ENCODE data around the gene SSR4.

Gene SSR4

DNA sequence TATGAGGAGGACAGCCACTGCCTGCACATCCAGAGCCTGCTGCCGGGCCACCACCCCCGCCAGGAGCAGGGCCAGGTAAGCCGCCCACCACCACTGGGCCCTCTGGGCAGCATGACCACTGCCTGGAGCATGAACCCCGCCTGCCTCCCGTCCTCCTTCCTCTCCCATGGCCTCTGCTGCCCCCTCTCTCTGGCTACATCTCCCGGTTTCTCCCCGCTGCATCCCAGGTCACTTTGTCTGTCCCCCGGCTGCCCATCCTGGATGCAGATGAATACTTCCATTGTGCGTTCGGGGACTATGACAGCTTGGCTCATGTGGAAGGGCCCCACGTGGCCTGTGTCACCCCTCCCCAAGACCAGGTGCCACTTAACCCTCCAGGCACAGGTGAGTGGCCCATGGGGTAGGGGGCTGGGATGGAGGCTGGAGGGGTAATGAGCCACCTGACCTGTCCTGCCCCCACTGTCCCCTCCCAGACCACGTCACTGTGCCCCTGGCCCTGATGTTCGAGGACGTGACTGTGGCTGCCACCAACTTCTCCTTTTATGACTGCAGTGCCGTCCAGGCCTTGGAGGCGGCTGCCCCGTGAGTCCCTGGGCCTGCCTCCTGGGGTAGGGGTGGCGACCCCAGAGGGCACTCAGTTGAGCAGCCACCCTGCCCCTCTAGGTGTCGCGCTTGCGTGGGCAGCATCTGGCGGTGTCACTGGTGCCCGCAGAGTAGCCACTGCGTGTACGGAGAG lies 24.4 kb upstream of the SSR4 start:
- no peak for FAIRE-seq

- FAIRE-seq, result no peak
Observed at GRCh38 chrX:153770601-153771414, 23.7 kb upstream of the SSR4 start.

- no peak for FAIRE-seq
Observed at GRCh38 chrX:153771415-153772315, 22.8 kb upstream of the SSR4 start.

DNA sequence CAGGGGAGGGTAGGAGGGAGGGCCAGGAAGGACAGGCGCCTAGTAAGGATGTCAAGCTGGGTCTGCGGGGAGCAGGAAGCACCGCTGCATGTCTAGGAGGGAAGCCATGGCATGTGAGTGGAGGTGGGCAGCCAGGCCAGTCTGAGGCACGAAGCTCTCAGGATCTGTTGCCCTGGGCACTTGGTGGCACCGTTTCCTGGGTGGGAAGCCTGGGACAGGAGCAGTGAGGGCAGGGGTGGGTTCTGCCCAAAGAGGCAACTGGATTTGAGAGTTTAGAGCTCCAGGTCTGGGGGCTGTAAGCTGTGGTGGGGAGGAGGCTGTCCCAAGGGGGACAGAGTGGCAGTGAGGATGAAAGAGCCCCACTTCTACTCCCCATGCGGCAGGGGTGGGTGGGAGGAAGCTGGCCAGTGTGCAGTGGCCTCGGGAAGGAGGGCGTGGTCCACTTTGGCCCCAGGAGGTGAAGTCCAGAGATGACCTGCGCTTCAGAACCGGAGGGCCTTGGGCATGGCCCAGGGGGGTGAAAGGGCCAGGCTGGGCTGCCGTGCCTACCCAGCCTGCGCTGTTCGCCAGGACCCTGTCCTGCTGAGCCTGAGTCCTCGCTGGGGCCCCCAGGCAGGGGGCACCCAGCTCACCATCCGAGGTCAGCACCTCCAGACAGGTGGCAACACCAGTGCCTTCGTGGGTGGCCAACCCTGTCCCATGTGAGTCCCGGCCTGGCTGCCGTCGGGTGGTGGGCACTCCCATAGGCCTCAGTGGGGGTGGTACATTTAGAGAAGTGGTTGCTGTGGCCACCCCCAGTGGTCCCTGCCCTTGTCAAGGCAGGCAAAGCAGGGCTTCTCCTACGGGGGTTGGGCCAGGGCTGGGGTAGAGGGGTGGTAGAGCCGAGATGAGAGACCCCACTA lies 21.9 kb upstream of the SSR4 start:
- FAIRE-seq, result no peak

GRCh38 chrX:153773218-153773611 lies 21.3 kb upstream of the SSR4 start:
- FAIRE-seq, result no peak

DNA sequence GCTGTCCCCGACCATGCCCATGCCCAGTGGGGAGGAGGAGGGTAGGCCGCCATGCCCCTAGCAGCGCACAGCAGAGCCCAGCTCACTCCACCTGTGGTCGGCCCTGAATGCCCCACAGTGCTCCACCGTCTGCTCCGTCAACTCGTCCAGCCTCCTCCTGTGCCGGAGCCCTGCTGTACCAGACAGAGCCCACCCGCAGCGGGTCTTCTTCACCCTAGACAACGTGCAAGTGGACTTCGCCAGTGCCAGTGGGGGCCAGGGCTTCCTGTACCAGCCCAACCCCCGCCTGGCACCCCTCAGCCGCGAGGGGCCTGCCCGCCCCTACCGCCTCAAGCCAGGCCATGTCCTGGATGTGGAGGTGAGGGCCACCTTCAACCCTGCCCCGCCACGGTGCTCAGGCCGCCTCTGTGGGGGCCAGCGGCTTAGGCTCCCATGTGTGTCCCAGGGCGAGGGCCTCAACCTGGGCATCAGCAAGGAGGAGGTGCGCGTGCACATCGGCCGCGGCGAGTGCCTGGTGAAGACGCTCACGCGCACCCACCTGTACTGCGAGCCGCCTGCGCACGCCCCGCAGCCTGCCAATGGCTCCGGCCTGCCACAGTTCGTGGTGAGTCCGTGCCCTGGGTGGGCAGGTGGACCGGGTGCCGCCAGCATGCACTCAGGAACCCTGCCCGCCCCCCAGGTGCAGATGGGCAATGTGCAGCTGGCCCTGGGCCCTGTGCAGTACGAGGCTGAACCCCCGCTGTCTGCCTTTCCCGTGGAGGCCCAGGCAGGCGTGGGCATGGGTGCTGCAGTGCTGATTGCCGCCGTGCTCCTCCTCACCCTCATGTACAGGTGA lies 20.5 kb upstream of the SSR4 start:
- FAIRE-seq, result no peak

DNA sequence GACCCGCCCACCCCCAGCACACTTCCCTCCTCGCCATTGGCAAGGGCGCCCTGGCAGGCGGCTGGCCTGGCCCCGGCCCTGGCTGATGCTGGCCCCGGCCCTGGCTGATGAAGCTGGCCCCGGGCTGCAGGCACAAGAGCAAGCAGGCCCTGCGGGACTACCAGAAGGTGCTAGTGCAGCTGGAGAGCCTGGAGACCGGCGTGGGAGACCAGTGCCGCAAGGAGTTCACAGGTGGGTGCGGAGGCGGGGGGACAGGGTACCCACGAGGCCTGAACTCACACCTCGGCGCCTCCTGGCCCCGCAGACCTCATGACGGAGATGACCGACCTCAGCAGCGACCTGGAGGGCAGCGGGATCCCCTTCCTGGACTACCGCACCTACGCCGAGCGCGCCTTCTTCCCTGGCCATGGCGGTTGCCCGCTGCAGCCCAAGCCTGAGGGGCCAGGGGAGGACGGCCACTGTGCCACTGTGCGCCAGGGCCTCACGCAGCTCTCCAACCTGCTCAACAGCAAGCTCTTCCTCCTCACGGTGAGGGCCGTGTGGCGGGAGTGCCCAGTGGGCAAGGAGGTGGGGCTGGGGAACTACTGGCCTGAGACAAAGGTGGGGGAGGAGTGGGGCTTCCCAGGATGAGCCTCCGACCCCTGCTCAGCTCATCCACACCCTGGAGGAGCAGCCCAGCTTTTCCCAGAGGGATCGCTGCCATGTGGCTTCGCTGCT lies 19.7 kb upstream of the SSR4 start:
- FAIRE-seq, result no peak

- FAIRE-seq, result no peak
Observed at GRCh38 chrX:153775293-153776119, 19.0 kb upstream of the SSR4 start.

DNA sequence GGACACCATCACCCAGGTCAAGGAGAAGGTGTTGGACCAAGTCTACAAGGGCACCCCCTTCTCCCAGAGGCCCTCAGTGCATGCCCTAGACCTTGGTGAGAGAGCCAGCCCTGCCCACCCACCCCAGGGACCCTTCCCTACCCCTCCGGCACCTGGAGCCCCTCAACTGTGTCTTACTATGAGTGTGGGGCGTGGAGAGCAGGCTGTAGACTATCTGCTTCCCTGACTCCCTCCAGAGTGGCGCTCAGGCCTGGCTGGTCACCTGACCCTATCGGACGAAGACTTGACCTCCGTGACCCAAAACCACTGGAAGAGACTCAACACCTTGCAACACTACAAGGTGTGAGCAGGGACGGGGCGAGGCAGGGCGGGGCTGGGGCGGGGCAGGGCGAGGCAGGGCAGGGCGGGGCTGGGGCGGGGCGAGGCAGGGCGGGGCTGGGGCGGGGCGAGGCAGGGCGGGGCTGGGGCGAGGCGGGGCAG lies 18.3 kb upstream of the SSR4 start:
- FAIRE-seq, result no peak

GRCh38 chrX:153776611-153777045 lies 17.8 kb upstream of the SSR4 start:
- FAIRE-seq, result no peak

- no peak for FAIRE-seq
Observed at GRCh38 chrX:153777261-153778090, 17.0 kb upstream of the SSR4 start.

- no peak for FAIRE-seq
Observed at GRCh38 chrX:153778181-153778580, 16.3 kb upstream of the SSR4 start.

DNA sequence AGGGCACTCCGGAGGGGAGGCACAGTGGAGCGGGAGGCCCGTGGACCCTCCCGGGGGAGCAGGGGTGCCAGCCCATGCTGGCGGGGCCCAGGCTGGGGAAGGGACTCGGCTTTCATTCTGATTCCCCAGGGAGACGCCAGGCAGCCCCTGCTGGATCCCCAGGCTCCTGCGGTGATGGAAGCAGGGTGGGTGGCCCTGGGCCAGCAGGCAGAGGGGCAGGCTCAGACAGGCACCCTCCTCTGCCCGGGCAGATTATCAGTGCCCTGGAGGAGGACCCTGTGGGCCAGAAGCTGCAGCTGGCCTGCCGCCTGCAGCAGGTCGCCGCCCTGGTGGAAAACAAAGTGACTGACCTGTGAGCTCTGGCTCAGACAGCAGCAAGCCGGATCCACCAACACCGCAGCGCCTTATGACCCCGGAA lies 15.8 kb upstream of the SSR4 start:
- FAIRE-seq, result no peak

GRCh38 chrX:153779891-153780677 lies 14.4 kb upstream of the SSR4 start:
- no peak for FAIRE-seq

DNA sequence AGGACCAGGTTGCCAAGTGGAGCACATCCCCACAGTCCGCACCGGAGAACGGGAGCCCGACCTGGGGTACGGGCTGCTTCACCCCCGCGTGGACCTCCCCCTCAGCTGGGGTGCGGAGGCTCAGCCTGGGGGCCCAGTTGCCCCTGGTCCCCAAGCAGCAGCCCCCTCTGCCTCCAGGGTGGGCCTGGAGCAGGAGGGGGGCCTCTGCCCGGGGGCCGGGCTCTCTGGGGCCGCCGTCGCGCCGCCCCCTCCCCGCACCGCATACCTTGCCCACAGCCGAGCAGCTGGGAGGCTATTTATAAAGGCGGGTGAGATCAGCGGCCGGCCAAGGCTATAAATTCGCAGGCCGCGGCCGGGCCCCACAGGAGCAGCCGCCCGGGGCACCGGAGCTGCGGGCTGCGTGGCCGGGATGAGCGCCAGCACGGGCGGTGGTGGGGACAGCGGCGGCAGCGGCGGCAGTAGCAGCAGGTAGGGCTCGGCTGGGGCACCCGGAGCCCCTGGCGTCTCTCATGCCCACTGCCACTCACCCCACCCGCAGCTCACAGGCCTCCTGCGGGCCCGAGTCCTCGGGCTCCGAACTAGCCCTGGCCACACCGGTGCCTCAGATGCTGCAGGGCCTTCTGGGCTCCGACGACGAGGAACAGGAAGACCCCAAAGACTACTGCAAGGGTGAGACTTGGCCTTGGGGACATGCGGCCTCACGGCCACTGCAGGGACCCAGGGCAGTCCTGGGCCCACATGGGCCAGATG lies 13.6 kb upstream of the SSR4 start, which contains the start of gene SRPK3:
SRPK3 (plus strand) TSS at position 364 of the 750 bp plus-strand sequence; CDS start at position 410, 46 bp downstream.
- FAIRE-seq, result no peak

DNA sequence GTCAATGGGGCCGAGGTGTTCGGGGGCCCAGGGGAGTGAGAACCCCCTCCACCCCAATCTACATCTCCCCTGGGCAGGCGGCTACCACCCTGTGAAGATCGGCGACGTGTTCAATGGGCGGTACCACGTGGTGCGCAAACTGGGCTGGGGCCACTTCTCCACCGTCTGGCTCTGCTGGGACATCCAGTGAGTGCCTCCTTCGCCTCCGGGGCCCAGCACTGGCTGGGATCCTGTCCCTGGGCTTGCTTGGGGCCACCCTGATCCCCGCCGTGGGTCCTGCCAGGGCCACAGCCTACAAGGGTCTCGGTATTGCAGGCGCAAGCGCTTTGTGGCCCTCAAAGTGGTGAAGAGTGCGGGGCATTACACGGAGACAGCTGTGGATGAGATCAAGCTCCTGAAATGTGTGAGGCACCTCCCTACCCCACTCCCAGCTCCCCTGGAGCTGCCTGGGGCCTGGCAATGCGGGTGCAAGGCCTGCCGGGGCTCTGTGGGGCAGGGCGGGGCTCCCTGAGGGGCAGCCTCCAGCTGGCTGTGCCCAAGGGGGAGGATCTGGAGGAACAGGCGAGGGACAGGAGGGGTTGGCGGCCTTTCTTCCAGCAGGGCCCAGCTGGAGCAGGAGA lies 12.9 kb upstream of the SSR4 start:
- FAIRE-seq, result no peak

All from colon (tissue), 2 donors.